WTC11 (cell line): ENCODE measurements around the gene DMD.

Experiments
- CREB1 ChIP-seq: sonication (generic); formaldehyde crosslinking; IDR thresholded peaks from 2 replicates; pipeline ENCODE4 v1.8.0; 2023; ENCODE audit warnings: mild to moderate bottlenecking, missing genetic modification reagents
- CTCF ChIP-seq: fragments of 200-600 bp; IDR thresholded peaks from 2 replicates; pipeline ENCODE4 v1.8.0; 2022; ENCODE audit warnings: antibody characterized with exemption
- E2F4 ChIP-seq: sonication (generic); formaldehyde crosslinking; IDR thresholded peaks from 2 replicates; pipeline ENCODE4 v1.8.1; 2022; ENCODE audit warnings: low read depth, mild to moderate bottlenecking, moderate library complexity, missing genetic modification reagents, borderline replicate concordance
- FOXP4 ChIP-seq: sonication (generic); formaldehyde crosslinking; IDR thresholded peaks from 2 replicates; pipeline ENCODE4 v1.8.0; 2022; ENCODE audit warnings: mild to moderate bottlenecking, missing genetic modification reagents
- IRF2 ChIP-seq: sonication (generic); formaldehyde crosslinking; IDR thresholded peaks from 2 replicates; pipeline ENCODE4 v1.8.0; 2022; ENCODE audit warnings: low read depth, missing genetic modification reagents, borderline replicate concordance
- MXD4 ChIP-seq: fragments of 250-450 bp; sonication (Bioruptor Pico); IDR thresholded peaks from 2 replicates; pipeline ENCODE4 v1.8.0; 2021; ENCODE audit warnings: mild to moderate bottlenecking, moderate library complexity, borderline replicate concordance
- NR2C2 ChIP-seq: sonication (generic); formaldehyde crosslinking; IDR thresholded peaks from 2 replicates; pipeline ENCODE4 v1.8.0; 2022; ENCODE audit warnings: mild to moderate bottlenecking, missing genetic modification reagents
- SP1 ChIP-seq: sonication (generic); formaldehyde crosslinking; conservative IDR thresholded peaks from 2 replicates; pipeline ENCODE4 v1.8.1; 2022; ENCODE audit warnings: missing genetic modification reagents
- TCF7 ChIP-seq: sonication (generic); formaldehyde crosslinking; IDR thresholded peaks from 2 replicates; pipeline ENCODE4 v1.8.0; 2022; ENCODE audit warnings: mild to moderate bottlenecking, low read depth, missing genetic modification reagents, moderate library complexity
- TEAD4 ChIP-seq: sonication (generic); formaldehyde crosslinking; IDR thresholded peaks from 2 replicates; pipeline ENCODE4 v1.8.0; 2022; ENCODE audit warnings: mild to moderate bottlenecking, missing genetic modification reagents
- ZNF232 ChIP-seq: sonication (generic); formaldehyde crosslinking; IDR thresholded peaks from 2 replicates; pipeline ENCODE4 v1.8.0; 2022; ENCODE audit warnings: mild to moderate bottlenecking, missing genetic modification reagents
- ZNF416 ChIP-seq: fragments of 250-450 bp; sonication (Bioruptor Pico); IDR thresholded peaks from 2 replicates; pipeline ENCODE4 v1.9.0; 2021; ENCODE audit warnings: mild to moderate bottlenecking, inconsistent platforms

- TF ChIP-seq E2F4 (CRISPR knock-in tag) (no peak), CTCF (no peak), NR2C2 (CRISPR knock-in tag) (no peak), TCF7 (CRISPR knock-in tag) (no peak), ZNF416 (no peak), CREB1 (CRISPR knock-in tag) (no peak), TEAD4 (CRISPR knock-in tag) (no peak), FOXP4 (CRISPR knock-in tag) (no peak), MXD4 (CRISPR knock-in tag) (no peak), IRF2 (no peak), SP1 (CRISPR knock-in tag) (no peak), ZNF232 (CRISPR knock-in tag) (no peak)
Observed at GRCh38 chrX:32480019-32480418, 731.3 kb downstream of the DMD start.
